ENCODE data around the gene MICAL3. TPM values are rescaled to one million over a fixed set of nuclear protein-coding genes. Genes with fewer than 3 reads are reported as not detected.
"Not testable (repeated sequence)": the region's sequence is repeated elsewhere in the genome, so short reads cannot be mapped to it uniquely, and the experiment has no call there.

Gene MICAL3
- polyA plus RNA-seq, 12 donors, result 25.7 to 58.7 (median 41.3) TPM; not detected in 1

DNA sequence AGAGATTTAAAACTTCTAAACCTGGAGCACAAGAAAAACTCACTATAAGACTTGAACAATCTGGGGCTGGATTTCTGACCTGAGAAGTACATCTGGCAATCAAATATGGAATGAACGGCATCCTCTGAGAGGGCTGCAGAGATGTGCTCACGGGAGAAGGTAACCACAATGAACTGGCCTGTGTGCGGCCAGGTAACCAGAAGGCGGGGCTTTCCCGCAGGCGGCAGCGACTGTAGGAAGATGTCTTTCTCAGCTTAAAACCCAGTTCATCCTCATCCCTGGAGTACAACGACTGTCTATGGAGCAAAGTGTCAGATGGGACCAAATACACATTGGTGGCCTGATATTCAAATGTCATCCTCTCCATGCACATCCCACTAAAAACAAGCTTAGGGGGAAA lies 24.5 kb downstream of the MICAL3 start:
- DNase-seq, result no peak

DNA sequence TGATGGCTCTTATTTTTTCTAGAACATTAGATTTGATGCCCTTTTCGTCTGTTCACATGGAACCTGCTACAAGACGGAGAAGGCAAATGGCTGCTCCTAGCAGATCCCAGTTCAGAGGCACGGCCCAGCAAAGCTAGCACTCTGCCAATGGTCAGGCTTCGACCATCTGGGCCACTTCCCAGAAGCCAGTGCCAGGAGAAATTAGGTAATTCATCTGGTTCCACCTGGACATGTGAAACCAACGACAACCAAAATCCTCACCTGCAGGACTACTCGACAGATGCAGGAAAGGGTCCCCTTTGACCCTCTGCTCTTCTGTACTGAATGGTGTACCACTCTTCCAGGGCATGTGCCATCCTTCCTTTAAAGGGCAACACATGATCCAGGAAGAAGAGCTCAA lies 25.4 kb downstream of the MICAL3 start:
- no peak for DNase-seq

DNA sequence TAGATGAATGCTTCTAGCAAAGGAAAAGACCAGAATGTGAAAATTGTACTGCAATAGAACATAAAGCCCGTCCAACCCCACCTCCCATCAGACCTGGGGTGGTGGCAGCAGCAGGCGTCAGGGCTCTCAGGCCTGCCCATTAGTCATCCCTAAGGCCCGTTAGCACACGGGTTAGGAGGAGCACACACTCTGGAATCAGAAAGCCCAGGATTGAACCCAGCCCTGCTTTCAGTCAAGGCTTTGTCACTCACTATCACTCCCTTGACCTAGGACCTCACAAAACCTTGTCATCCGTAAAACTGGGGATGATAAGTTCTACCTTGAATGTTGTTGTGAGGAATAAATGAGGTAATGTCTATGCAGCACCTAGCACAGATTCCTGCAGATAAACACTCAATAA lies 26.9 kb downstream of the MICAL3 start:
- DNase-seq, result no peak

DNA sequence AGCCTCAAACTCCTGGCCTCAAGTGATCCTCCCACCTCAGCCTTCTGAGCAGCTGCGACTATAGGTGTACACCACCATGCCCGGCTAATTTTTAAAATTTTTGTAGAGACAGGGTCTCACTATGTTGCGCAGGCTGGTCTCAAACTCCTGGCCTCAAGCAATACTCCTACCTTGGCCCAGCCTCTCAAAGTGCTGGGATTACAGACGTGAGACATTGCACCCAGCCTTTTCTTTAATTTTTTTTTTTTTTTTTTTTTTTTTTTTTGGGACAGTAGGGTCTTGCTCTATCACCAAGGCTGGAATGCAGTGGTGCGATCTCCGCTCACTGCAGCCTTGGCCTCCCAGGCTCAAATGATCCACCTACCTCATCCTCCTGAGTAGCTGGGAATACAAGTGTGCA lies 29.1 kb downstream of the MICAL3 start:
- DNase-seq, result not testable (repeated sequence)

DNA sequence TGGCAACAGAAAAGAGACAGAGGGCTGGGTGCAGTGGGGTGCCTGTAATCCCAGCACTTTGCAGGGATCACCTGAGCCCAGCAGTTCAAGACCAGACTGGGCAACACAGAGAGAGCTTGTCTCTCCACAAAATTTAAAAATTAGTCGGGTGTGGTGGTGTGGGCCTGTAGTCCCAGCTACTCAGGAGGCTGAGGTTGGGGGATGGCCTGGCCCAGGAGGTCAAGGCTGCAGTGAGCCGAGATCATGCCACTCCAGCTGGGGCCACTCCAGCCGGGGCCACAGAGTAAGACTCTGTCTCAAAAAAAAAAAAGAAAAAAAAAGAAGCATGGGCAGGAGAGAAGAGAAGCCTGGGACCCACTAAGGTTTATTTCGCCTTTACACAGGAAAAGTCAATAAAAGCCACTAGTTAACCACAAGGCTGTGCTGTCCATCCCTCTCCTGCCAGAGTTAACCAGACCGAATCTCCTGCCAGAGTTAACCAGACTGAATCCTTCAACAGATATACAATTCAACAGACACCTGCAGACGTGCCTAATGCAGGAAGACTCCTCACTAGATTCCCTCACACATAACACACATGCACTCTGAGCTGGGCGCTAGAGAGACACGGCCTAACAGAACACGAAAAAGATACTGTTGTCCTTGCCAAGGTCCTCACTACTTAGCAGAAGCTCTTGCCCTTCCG lies 29.8 kb downstream of the MICAL3 start:
- no peak for DNase-seq

DNA sequence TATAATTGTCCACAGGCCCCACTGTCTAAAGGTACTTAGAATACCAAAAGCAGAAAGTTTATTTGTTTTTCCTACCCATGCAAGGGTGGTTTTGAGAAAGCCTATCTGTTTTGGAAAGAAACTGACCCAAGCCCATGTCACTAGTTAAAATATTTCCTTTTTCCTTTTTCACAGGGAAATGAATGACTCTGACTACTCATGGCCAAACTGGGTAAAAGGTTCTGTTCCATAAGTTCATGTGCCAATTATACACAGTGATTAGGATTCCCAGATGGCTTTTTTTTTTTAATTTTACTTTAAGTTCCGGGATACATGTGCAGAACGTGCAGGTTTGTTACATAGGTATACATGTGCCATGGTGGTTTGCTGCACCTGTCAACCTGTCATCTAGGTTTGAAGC lies 31.4 kb downstream of the MICAL3 start:
- DNase-seq, result not testable (repeated sequence)

DNA sequence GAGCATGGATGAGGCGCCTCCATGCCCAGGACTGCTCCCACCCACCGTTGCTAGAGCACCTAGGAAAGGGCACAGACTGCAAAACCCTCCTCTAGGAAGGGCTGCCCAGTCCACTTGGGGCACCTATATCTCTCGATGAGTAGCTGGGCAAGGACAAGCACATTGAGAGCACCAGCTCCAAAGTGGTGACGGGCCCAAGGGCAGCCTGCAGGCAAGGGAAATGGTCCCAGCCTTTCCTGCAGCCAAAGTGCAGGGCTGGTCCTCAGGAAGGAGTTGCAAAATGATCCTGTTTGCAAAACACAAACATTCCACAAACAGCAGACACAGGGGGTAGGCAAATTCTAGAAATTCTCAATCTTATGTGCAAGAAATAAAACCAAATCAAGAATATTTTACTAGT lies 32.4 kb downstream of the MICAL3 start:
- DNase-seq, result not testable (repeated sequence)

DNA sequence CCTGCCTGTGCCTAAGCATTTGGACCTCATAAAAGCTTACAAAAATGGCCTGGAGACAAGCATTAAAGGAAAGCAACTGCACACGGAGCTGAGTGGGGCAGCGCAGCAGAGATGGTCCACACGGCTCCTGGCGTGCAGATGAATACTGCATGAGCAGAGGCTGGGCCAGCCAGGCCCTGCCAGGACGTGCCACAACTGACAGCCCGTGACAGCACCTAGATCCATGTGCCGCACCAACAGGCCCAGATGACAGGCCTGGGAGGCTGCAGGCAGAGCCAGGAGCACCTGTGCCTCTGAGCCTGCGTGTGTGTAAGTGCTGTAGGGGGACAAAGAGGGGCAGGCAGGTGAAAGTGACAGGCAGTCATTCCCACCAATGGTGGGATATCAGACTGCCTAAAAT lies 33.4 kb downstream of the MICAL3 start:
- DNase-seq, result no peak

DNA sequence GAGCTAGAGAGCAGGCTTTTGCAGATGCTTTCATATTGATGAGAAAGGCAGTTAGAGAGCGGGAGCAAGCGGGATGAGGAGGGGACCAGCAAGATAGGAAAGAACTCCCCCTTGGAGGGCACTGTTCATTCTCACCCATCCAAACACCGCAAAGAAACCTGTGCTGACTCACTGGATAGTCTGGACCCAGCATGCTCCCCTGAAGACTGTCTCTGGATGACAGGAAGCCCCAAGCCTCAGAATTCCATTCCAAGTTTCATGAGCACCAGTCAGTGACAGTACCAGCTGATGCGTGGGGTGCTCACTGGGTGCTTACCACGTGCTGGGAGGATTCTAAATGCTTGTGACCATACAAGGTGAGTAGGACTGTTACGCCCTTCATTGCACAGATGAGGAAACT lies 34.2 kb downstream of the MICAL3 start:
- DNase-seq, result no peak

DNA sequence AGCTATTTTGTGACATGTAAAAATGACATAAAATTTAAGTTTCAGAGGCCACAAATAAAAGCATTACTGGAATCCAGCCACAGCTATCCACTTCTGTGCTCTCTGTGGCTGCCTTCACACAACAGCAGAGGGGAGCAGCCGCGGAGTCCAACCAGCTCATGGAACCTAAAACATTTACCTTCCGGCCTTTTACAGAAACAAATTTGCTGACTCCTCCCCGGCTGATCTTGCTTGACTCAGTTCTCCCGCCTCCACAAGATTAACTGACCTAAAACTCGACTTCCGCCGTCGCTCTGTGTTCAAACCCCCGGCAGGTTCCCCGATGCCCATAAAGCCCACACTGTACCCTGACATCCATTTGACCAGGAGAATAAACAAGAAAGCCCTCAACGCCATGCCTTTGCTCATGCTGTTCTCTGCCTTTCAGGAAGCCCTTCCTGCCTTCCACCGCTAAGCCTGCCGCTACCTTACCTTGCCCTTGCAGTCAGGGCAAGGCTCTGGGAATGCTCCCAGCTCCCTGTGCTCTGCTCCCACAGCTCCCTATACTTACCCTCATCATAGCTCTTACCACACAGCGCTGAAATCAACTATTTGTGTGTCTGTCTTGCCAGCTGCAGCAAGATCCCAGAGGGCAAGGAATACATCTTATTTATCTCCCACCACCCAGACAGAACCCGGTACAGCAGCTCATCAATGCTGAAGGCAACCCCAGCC lies 35.4 kb downstream of the MICAL3 start:
- no peak for DNase-seq

DNA sequence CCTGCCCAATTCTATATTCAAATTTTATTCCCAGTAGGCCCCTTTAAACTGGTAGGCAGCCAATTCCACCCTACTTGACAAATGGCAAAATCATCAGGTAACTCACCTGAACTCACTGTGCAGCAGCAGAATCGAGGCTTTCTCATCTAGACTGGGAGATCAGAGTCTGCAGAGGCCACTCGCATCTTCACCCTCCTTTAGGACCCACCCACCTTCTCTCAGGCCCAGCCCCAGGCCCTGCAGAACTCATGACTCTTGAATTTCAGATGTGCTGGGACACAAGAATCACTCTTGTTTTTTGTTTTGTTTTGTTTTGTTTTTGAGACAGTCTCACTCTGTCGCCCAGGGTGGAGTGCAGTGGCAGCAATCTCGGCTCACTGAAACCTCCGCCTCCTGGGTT lies 38.8 kb downstream of the MICAL3 start:
- DNase-seq, result no peak

DNA sequence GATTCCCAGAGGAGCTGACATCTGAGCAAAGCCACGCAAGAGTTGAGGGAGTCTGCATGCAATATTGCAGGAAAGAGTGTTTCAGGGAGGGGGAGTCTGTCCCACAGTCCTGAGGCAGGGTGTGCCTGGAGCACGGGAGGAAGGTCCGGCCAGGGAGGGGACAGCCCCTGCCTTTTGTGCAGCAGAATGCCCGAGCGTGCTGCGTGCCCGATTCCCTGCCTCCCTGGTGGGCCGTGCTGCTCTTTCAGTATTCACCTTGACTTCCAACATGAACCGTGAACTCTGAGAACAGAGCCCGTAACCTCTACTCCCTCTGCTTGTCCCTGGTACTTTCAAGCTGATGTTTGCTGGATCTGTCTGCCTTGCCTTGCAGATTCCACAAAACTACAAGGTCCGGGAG lies 39.3 kb downstream of the MICAL3 start:
- DNase-seq, result not testable (repeated sequence)

DNA sequence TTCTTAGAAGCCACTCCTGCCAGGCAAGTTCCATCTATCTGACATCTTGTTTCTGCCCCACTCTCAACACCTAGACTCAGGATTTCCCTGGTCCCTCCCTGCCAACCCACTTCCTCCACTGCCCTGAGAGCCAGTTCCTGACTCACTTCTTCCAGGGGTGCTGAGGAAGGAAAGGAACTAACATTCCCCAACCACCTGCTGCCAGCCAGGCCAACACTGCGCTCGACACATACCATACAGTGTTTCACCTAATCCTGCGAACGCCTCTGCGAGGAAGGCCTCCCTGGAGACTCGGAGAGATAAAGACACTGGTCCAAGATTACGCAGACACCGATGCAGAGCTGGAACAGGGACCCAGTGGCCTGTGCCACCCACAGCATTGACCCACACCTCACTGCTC lies 40.2 kb downstream of the MICAL3 start:
- no peak for DNase-seq

DNA sequence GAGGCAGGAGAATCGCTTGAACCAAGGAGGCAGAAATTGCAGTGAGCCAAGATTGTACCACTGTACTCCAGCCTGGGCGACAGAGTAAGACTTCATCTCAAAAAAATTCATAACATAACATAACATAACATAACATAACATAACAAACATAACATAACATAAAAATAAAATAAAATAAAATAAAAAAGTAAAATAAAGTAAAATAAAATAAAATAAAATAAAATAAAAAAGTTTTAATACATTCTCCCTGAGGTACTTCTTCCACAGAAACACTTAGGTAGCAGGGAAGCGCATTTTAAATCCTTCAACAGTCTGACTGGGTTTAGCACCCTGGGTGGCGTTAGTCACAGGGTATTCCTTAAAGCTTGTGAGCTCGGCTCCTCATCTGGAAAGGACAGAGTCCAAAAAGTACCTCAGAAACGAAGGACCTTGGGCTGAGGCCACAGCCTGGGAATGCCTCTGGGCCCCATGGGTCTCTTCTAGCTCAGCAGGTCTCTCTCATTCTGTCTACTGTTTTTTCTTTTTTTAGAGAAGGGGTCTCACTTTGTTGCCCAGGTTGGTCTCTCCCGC lies 41.7 kb downstream of the MICAL3 start:
- no peak for DNase-seq

DNA sequence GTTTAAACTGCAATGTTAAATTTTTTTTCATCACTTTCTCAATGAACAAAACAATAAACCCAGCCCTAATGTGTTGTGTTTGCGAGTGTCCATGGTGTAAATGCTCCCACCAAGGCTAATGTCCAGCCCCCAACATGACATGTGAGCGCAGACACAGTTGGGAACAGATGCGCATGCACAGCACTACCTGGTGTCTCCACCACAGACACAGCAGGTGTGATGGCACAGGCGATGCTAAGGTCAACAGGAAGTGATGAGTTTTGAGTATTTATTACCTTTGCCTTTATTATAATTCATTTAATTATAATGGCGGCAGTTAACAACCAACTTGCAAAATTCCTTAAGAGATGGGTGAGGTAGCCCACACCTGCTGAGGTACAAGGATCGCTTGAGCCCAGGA lies 42.9 kb downstream of the MICAL3 start:
- DNase-seq, result no peak

DNA sequence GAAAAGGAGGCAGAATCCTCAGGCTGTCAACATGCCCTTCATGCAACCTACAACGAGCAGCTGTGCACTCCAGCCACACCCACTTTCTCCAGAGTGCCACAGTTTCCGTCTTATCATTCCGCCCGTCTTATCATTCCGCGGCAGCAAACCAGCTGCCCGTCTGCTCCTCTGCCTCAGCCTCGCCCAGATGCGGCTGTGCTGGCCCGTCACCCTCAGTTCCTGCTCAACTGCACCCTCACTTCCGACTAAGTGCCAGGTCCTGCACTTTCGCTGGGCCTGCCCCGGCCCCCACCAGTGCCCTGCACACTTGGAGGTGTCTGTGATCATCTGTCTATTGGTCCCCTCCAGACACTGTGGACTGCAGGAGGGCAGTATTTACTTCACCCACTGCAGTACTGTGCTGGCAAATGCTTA lies 43.7 kb downstream of the MICAL3 start:
- DNase-seq, result no peak

DNA sequence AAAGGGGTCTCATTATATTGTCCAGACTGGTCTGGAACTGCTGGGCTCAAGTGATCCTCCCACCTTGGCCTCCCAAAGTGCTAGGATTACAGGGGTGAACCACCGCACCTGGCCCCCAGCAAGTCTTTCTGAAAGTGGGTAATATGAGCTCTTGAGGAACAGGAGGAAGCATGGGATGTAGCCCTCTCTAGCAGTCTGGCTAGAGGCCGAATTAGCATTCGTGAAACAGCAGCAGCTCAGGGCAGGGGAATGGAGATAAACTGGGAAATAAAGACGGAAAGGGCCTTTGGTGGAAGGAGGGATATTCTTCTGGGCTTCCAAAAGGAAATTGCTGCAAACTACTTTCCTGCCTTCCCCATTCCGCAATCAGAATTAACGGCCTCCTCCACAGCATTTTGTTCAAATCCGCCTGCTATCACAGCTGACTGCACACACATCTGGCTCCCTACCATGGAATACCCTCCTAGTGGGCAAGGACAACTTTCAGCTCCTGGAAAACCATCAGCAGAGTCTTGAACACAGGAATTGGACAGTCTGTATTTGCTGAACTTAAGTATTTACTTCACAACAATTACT lies 44.3 kb downstream of the MICAL3 start:
- no peak for DNase-seq

DNA sequence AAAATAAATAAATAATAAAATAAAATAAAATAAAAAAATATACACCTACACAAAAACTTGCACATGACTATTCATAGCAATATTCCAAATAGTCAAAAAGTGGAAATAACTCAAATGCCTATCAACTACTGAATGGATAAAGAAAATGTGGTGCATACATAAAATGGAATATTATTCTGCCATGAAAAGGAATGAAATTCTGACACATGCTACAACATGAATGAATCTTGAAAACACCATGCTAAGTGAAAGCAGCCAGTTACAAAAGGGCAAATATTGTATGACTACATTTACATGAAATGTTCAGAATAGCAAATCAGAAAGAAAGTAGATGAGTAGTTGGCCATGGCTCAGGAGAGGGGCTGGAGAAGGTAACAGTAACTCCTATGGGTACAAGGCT lies 46.3 kb downstream of the MICAL3 start:
- no peak for DNase-seq

DNA sequence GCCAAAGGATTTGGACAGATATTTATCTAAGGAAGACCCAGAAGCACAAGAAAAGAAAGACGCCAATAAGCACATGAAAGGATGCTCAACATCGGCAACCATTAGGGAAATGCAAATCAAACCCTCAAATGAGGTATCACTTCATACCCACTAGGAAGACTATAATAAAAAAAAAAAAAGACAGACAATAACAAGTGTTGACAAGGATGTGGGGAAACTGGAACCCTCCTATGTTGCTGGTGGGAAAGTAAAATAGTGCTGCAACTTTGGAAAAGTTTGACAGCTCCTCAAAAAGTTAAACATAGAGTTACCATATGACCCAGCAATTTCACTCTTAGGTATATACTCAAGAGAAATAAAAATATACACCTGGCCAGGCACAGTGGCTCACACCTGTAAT lies 47.0 kb downstream of the MICAL3 start:
- no peak for DNase-seq

DNA sequence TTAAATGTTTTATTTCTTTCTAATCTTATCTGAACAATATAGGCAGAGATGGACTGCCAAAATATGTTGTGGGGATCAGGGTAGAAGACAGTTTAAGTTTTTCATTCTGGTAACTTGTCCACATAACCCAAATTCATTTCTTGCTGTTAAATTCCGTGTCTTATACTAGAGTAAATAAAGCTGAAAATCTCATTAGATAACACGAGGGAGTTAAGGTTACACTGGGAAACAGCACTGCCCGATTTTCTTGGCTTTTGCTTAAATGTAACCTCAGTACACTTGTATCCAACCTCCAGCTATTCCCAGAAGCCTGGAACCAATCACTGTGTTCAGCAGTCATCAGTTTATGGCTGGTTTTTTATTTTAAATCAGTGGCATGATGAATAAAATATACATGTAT lies 48.2 kb downstream of the MICAL3 start:
- no peak for DNase-seq

DNA sequence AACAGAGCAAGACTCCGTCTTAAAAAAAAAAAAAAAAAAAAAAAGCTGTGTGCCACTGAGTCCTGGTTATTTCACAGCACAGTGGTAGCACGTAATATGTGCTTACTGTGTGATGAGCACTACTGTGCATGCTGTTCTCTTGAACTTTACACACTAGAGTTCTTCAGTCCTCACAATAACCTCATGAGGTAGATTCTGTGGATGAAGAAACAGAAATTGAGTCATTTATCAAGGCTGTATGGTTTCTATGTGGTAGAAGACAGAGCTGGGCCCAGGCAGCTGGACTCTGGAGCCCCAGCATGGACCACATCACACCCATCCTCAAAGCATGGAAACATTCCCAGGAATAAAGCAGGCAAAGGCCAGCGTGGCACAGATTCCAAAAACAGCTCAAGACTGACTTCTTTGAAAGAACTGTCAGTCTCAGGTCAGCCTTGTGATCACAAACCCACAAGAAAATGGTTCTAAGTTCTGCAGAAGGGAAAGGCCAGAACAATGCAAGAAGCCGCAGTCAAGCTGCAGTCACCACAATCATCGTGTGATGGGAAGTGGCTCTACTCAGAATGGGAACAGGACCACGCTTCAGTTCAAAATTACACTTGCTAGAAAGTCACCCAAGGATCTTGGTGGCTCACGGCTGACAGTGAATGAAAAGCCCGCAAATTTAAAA lies 49.5 kb downstream of the MICAL3 start:
- no peak for DNase-seq

DNA sequence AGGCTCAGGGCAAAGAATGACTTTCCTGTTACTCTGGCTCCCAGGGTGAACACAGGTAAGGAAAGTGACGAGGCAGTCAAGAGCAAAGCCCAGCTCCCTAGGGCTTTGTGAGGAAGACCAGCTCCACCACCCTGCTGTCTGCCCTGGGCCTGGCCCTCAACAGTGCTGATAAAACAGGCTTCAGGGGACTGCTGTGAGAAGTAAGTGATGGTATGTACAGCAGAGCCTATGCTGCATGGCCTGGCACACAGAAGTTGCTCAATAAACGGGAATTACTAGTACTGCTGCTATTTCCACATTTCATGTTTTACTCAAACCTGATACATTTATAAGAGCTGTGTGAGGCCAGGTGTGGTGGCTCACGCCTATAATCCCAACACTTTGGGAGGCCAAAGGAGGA lies 50.3 kb downstream of the MICAL3 start:
- DNase-seq, result no peak

DNA sequence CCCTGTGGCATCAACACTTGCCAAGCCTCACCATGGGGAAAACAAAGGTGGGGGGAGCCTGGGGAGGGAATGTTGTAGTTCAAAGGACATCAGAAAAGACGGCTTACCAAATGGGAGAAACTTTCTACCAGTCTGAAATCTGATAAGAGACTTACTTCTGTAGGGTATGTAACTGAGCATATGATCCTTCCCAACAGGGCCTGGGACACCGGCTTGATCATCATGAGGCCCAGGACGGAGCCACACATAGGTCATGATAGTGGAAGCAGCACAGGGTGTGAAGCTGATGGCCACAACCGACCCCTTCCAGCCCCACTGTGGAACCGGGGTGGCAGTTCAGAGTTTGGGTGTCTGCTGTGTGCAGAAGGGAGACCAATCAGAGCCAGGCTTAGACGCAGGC lies 51.1 kb downstream of the MICAL3 start:
- no peak for DNase-seq
